Measurements from ENCODE around the gene ANTXRL.

DNA sequence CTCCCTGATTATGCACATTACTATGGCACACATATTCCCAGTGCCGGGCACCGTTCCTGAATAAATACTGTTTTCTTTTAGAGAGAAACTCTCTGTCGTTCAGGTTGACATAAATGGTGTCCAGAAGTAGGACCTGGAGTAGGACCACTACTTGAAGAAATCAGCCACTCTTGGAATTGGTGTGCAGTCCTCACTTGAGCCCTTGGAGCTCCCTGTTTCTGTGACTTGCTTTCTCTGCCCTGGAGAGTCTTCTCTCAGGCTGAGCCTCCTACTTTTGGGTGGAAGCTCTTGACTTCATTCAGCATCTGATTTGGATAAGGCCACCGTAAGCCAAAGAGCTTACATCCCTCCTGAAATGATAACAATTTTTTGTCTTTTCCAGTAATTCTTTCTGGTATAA lies 29.7 kb upstream of the ANTXRL start:
- TF ChIP-seq POLR2AphosphoS5 (IDR thresholded peaks at IDR 0.05) (no peak), CTCF (IDR thresholded peaks at IDR 0.05) (no peak)
